B cell (primary cell): ENCODE results near the gene COQ5. TPM values are rescaled to one million over a fixed set of nuclear protein-coding genes. Genes with fewer than 3 reads are reported as not detected.

Experiments used
- ATAC-seq: fragments of 200-7000 bp; cut with Tn5 transposase; one replicate; pipeline ENCODE4 v1.10.0; 2021; ENCODE audit warnings: low read depth, mild to moderate bottlenecking, moderate number of reproducible peaks, moderate library complexity
- CTCF ChIA-PET: fragments of 350-600 bp; sonication (Branson Sonifier 250); formaldehyde crosslinking; loops from one replicate; lab custom pipeline; 2021; ENCODE audit warnings: antibody characterized with exemption, inconsistent platforms; lab: Charles Lee
- POLR2A ChIA-PET: fragments of 350-600 bp; sonication (Branson Sonifier 250); formaldehyde crosslinking; loops from one replicate; lab custom pipeline; 2021; ENCODE audit warnings: antibody characterized with exemption; lab: Charles Lee
- DNase-seq: peaks from one replicate; pipeline ENCODE4 v3.0.0; 2013
- H2AFZ ChIP-seq: 2 replicates; pipeline ENCODE4 v1.6.1; 2012; ENCODE audit warnings: mild to moderate bottlenecking, low read depth, low read length; ENCODE audit not compliant: insufficient read depth, poor library complexity, severe bottlenecking
- H3K27ac ChIP-seq, 2 donors: 1 replicate in 1 of 2; 2 replicates in 1 of 2; pipeline ENCODE4 v1.5.1; 2012 to 2013; ENCODE audit warnings: low read length in 2 of 2, mild to moderate bottlenecking in 2 of 2, moderate library complexity in 1 of 2
- H3K27me3 ChIP-seq, 4 experiments: fragments of 200-600 bp in 1 of 4; sonication (generic) in 1 of 4; replicated peaks in 1 of 4; 1 replicate in 2 of 4; 2 replicates in 2 of 4; pipeline versions ENCODE4 v1.6.1 to v1.7.0; 2013 to 2016; ENCODE audit warnings: low read length in 3 of 4, mild to moderate bottlenecking in 2 of 4, mixed read lengths in 1 of 4, moderate library complexity in 1 of 4; ENCODE audit not compliant: insufficient read depth in 4 of 4, control insufficient read depth in 3 of 4; ENCODE audit errors: control extremely low read depth in 1 of 4
- H3K36me3 ChIP-seq, 2 experiments: replicated peaks in 1 of 2; 1 replicate in 1 of 2; 2 replicates in 1 of 2; pipeline versions ENCODE4 v1.6.1 to v1.7.1; 2013; ENCODE audit warnings: low read length in 1 of 2; ENCODE audit not compliant: insufficient read depth in 2 of 2, control insufficient read depth in 1 of 2; ENCODE audit errors: control extremely low read depth in 1 of 2, extremely low read depth in 1 of 2
- H3K4me1 ChIP-seq, 2 donors: fragments of 200-600 bp in 1 of 2; sonication (generic) in 1 of 2; 1 replicate in 1 of 2; 2 replicates in 1 of 2; pipeline versions ENCODE4 v1.5.1 to v1.6.1; 2013 to 2017; ENCODE audit warnings: low read length in 2 of 2; ENCODE audit not compliant: control insufficient read depth in 2 of 2, insufficient read depth in 2 of 2
- H3K4me2 ChIP-seq: replicated peaks from 2 replicates; pipeline ENCODE3; 2012; ENCODE audit warnings: mild to moderate bottlenecking, low read depth, low read length; ENCODE audit not compliant: poor library complexity, severe bottlenecking
- H3K4me3 ChIP-seq, 5 experiments: fragments of 200-600 bp in 1 of 5; sonication (generic) in 1 of 5; 1 replicate in 3 of 5; 2 replicates in 2 of 5; pipeline versions ENCODE4 v1.5.1 to v1.7.0; 2011 to 2016; ENCODE audit warnings: low read length in 4 of 5, mild to moderate bottlenecking in 4 of 5, low read depth in 2 of 5, control low read depth in 1 of 5, moderate library complexity in 1 of 5; ENCODE audit not compliant: insufficient read depth in 1 of 5; ENCODE audit errors: control extremely low read depth in 1 of 5, extremely low read depth in 1 of 5
- H3K79me2 ChIP-seq: fragments of 200-600 bp; sonication (generic); one replicate; pipeline ENCODE4 v1.6.0; 2016; ENCODE audit warnings: low read length; ENCODE audit not compliant: control insufficient read depth, insufficient read depth
- H3K9ac ChIP-seq: fragments of 200-600 bp; sonication (generic); 2 replicates; pipeline ENCODE4 v1.6.1; 2017; ENCODE audit warnings: mild to moderate bottlenecking, low read length, moderate library complexity
- H3K9me3 ChIP-seq, 3 donors: one replicate each; pipeline versions ENCODE4 v1.6.1 to v1.7.1; 2013; ENCODE audit warnings: low read length in 2 of 3; ENCODE audit not compliant: control insufficient read depth in 2 of 3, insufficient read depth in 1 of 3; ENCODE audit errors: control extremely low read depth in 1 of 3
- H4K20me1 ChIP-seq: 2 replicates; pipeline ENCODE4 v1.6.0; 2012; ENCODE audit warnings: mild to moderate bottlenecking, low read length; ENCODE audit not compliant: insufficient read depth, control insufficient read depth, poor library complexity, severe bottlenecking
- H3K27ac Mint-ChIP-seq: one replicate; pipeline ENCODE4 v1.8.0; 2021; ENCODE audit warnings: mixed read lengths
- H3K27me3 Mint-ChIP-seq: one replicate; pipeline ENCODE4 v1.8.0; 2021; ENCODE audit warnings: mixed read lengths
- H3K4me1 Mint-ChIP-seq: one replicate; pipeline ENCODE4 v1.8.0; 2021; ENCODE audit warnings: mixed read lengths
- H3K4me3 Mint-ChIP-seq: one replicate; pipeline ENCODE4 v1.8.0; 2021; ENCODE audit warnings: mixed read lengths
- H3K9me3 Mint-ChIP-seq: one replicate; pipeline ENCODE4 v1.8.0; 2022; ENCODE audit warnings: mixed read lengths; ENCODE audit not compliant: insufficient read depth
- CTCF ChIP-seq: fragments of 200-600 bp; IDR thresholded peaks from one replicate; pipeline ENCODE4 v1.8.0; 2022; ENCODE audit warnings: antibody characterized with exemption, mild to moderate bottlenecking
- EZH2 ChIP-seq: IDR thresholded peaks from 2 replicates; pipeline ENCODE4 v1.6.1; 2012; ENCODE audit warnings: borderline replicate concordance, low read depth, mild to moderate bottlenecking, moderate library complexity, low read length; ENCODE audit not compliant: insufficient read depth, poor library complexity, severe bottlenecking
- WGBS: methylation state at CpG from one replicate; pipeline ENCODE4 v1.1.5; 2013; ENCODE audit warnings: missing lambda C conversion rate; ENCODE audit not compliant: insufficient coverage; 5-methylcytosine and 5-hydroxymethylcytosine counted together
- intact Hi-C: fragments of 100-400 bp; cut with micrococcal nuclease; formaldehyde crosslinking; loops from one replicate; pipeline ENCODE4 v1.10.0; 2022
- polyA plus RNA-seq: library from polyadenylated mRNA; depleted of rRNA; stranded (reverse); fragments of >200 nt; gene quantifications from 2 replicates; pipeline ENCODE4 v1.2.3, GENCODE V29; 2012
- total RNA-seq, 2 donors: library from RNA; stranded (reverse); fragments of 120-200 nt in 1 of 2; gene quantifications; 1 replicate in 1 of 2; 2 replicates in 1 of 2; pipeline versions ENCODE4 v1.2.3 to v1.2.4, GENCODE V29; 2013 to 2022

Gene COQ5
- total and polyA plus RNA-seq, 2 donors (not counting 1 experiment from before 2014, with no cell fraction given), result 9.8 to 22.1 TPM

- TF ChIP-seq CTCF (no peak), EZH2 (no peak)
- peaks cover 77% of the 10 kb centered on the region for H4K20me1 ChIP-seq
Measured at GRCh38 chr12:120463712-120464111, 65.2 kb downstream of the COQ5 start.

GRCh38 chr12:120462099-120462640 lies 66.8 kb downstream of the COQ5 start:
- Mint-ChIP-seq H3K4me3 (no peak overlapping the region), H3K9me3 (no peaks in the 10 kb centered on the region), H3K4me1 (peaks cover 17% of the 10 kb centered on the region), H3K27me3 (no peaks in the 10 kb centered on the region), H3K27ac (no peak overlapping the region)
- no peak overlapping the region for H3K4me3 ChIP-seq
- intact Hi-C loops, result loop anchor here (10.0 kb wide), 1 partner anchor 443 kb away; the partner anchor contains the start of gene SPPL3
- H4K20me1 ChIP-seq, result peaks cover 68% of the 10 kb centered on the region
- no peak for DNase-seq
- H2AFZ ChIP-seq, result no peak overlapping the region
- no peaks in the 10 kb centered on the region for H3K9me3 ChIP-seq
- peaks cover 0 to 5% of the 10 kb centered on the region in 2 donors for H3K4me1 ChIP-seq
- no peak for ATAC-seq
- no peaks in the 10 kb centered on the region for H3K27me3 ChIP-seq
- no peak overlapping the region for H3K4me2 ChIP-seq
- WGBS, result 100% methylated on average over 1 of the region's 3 CpGs
- peaks cover 72% of the 10 kb centered on the region for H3K79me2 ChIP-seq
- no peak for TF ChIP-seq CTCF
- TF ChIP-seq EZH2, result no peak
- ChIA-PET CTCF (interaction anchor here (0.5 kb wide), 1 partner anchor 207 kb away, joined by 3 read pairs; no protein-coding TSS in a partner anchor), POLR2A (no interaction called here)
- H3K36me3 ChIP-seq, result peaks cover 17 to 81% of the 10 kb centered on the region in 2 experiments
- H3K27ac ChIP-seq, result no peak overlapping the region
- H3K9ac ChIP-seq, result no peak overlapping the region

More at GRCh38 chr12:120463712-120464111, 65.2 kb downstream of the COQ5 start:
- Histone ChIP-seq H3K79me2 (peaks cover 85% of the 10 kb centered on the region), H3K9ac (no peak overlapping the region), H3K36me3 (peaks cover 12 to 72% of the 10 kb centered on the region in 2 experiments), H2AFZ (no peak overlapping the region), H3K4me3 (no peak overlapping the region), H3K4me2 (no peak overlapping the region), H3K4me1 (peaks cover 12 to 14% of the 10 kb centered on the region in 2 donors), H3K27ac (no peak overlapping the region), H3K27me3 (no peaks in the 10 kb centered on the region), H3K9me3 (no peaks in the 10 kb centered on the region)
- 94% methylated on average over 4 of the region's 5 CpGs for WGBS
- intact Hi-C loops, result loop anchor here (10.0 kb wide), 1 partner anchor 441 kb away; the partner anchor contains the start of gene SPPL3
- Mint-ChIP-seq H3K4me3 (no peak overlapping the region), H3K9me3 (no peaks in the 10 kb centered on the region), H3K27ac (no peak overlapping the region), H3K27me3 (no peaks in the 10 kb centered on the region), H3K4me1 (peaks cover 27% of the 10 kb centered on the region)
- ChIA-PET POLR2A (no interaction called here), CTCF (interaction anchor here (1.2 to 4.2 kb wide), 2 partner anchors 11 to 65 kb away, joined by 3 to 39 read pairs; partner anchors contain the start of gene COQ5)
- ATAC-seq, result no peak
- no peak for DNase-seq
